NCI-H146 treated with DMSO at 0.1 percent for 48 hours (cell line): Measurements from ENCODE around the gene BRIP1.
"Not testable (repeated sequence)": the region's sequence is repeated elsewhere in the genome, so short reads cannot be mapped to it uniquely, and the experiment has no call there.

Experiments used
- DNase-seq: peaks from one replicate; lab custom pipeline; 2025; ENCODE audit not compliant: unreplicated experiment; lab: John Stamatoyannopoulos, UW

The BRIP1 gene

GRCh38 chr17:61805399-61805798, 57.9 kb downstream of the BRIP1 start:
- DNase-seq = no peak

DNA sequence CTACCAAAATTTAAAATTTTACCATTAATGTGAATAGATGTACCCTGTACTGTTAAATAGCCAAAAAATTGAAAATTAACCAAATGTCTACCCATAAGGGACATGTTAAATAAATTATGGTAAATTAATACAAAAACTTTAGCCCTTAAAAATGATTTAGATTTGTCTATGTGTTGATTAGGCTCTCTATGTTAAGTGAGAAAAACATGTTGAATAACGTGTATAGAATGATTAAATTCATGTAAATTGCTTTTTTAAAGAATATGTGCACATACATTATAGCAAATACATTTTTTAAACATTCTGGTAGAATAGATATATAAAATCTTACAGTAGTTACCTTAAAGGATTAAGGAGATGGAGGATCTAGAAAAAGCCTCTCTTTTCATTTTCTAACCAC, 59.5 kb downstream of the BRIP1 start:
- no peak for DNase-seq

GRCh38 chr17:61803216-61803615, 60.1 kb downstream of the BRIP1 start:
- no peak for DNase-seq

- DNase-seq = no peak
Observed at GRCh38 chr17:61799812-61800484, 63.4 kb downstream of the BRIP1 start.

GRCh38 chr17:61797283-61797682, 66.0 kb downstream of the BRIP1 start:
- no peak for DNase-seq

DNA sequence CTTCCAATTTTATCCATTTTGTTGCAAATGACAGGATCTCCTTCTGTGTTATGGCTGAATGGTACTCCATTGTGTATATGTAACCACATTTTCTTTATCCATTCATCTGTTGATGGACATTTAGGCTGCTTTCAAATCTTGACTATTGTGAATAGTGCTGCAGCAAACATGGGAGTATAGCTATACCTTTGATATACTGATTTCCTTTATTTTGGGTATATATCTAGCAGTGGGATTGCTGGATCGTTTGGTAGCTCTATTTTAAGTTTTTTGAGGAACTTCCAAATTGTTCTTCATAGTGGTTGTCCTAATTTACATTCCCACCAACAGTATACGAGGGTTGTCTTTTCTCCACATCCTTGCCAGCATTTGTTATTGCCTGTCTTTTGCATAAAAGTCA, 67.8 kb downstream of the BRIP1 start:
- no peak for DNase-seq

DNA sequence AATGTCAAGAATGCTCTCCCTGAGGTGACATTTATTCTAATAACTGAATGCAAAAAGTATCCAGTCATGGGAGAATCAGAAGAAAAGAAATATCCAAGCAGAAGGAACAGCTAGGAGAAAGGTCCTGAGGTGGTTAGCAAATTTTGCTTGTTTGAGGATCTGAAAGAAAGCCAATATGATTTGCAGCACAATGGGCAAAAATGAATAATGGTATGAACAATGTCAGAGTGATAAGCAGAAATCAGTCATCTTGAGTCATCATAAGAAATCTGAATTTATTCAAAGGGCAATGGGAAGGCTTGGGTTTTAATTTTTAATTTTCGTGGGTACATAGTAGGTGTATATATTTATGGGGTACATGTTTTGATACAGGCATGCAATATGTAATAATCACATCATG, 68.5 kb downstream of the BRIP1 start:
- DNase-seq = no peak

DNA sequence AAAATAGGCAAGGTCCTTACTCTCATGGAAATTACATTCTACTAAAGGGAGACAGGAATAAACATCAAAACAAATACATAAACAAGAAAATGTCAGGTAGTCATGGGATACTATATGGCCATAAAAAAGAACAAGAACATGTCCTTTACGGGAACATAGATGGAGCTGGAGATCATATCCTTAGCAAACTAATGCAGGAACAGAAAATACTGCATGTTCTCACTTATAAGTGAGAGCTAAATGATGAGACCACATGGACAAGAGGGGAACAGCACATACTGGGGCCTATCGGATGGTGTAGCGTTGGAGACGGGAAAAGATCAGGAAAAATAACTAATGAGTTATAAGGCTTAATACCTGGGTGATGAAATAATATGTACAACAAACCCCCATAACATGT, 69.1 kb downstream of the BRIP1 start:
- DNase-seq = no peak

GRCh38 chr17:61793565-61793964, 69.8 kb downstream of the BRIP1 start:
- no peak for DNase-seq

DNA sequence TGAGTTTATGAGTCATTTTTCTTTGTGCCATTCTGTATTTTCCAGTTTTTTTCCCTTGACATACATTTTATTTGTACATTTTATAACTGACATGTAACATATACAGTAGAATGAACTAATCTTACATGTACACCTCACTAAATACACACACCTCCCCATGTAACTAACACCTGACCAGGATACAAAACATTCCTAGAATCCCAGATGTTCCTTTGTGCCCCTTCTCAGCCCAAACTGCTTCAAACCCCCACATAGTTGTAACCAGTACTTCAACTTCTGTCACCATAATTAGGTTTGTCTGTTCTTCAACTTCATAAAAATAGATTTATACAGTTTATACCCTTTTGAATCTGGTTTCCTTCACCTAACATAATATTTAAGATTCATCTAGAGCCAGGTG, 73.5 kb downstream of the BRIP1 start:
- DNase-seq = no peak

- DNase-seq = no peak
Observed at GRCh38 chr17:61786088-61786487, 77.2 kb downstream of the BRIP1 start.

GRCh38 chr17:61784510-61784909, 78.8 kb downstream of the BRIP1 start:
- no peak for DNase-seq

DNA sequence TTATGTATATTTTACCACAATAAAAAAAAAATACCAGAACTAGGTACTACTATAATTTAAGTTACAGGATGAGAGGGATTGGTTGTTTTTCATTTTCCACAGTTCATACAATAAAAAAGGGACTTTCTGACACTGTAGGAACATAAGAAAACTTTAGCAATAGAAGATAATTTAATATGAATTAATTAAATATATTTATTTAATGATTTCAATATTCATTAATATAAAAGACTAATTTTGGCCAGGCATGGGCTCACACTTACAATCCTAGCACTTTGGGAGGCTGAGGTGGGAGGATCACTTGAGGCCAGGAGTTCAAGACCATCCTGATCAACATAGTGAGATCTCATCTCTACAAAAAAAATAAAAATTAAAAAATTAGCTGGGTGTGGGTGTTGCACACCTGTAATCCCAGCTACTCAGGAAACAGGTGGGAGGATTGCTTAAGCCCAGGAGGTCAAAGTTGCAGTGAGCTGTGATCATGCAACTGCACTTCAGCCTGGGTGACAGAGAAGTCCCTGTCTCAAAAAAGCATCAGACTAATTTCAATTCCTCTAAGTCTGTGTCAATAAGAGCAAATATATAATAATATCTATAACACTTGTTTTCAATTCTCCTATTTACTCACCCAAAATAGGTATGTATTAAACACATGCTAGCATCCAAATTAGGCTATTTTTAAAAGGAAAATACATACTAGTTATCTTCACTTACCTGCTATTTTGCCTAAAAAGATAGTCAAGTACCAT, 79.6 kb downstream of the BRIP1 start:
- DNase-seq = no peak

GRCh38 chr17:61783120-61783519, 80.2 kb downstream of the BRIP1 start:
- no peak for DNase-seq

DNA sequence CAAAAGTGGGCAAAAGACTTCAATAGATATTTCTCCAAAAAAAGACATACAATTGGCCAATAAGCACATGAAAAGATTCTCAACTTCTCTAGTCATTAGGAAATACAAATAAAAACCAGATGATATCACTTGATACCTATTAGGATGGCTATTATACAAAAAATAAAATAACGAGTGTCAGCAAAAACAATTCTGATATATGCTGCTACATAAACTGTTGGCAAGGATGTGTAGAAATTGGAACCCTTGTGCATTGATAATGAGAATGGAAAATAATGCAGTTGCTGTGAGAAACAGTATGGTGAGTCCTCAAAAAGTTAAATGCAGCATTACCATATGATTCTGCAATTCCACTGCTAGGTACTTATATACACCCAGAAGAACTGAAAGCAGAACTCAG, 80.6 kb downstream of the BRIP1 start:
- no peak for DNase-seq

- DNase-seq = no peak
Observed at GRCh38 chr17:61775364-61775763, 88.0 kb downstream of the BRIP1 start.

DNA sequence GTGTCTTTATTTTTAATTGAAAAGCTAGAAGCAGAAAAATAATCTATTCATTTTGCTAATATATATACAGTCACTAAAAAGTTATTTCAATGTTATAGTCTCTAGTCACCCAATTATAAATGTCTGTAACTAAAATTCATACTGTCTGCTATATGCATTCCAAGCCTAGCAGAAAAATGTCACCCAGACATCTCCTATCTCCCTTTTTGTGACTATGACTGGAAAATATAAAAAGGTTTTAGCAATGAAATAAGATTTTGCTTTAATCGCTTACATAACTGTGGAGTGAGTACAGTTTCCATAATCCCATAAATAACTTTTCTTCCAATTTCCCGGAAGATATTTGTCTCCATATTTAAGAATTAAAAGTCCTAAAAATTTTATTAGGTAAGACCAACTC, 88.6 kb downstream of the BRIP1 start:
- DNase-seq = no peak

GRCh38 chr17:61774087-61774486, 89.2 kb downstream of the BRIP1 start:
- DNase-seq = not testable (repeated sequence)

- DNase-seq = no peak
Observed at GRCh38 chr17:61770752-61771533, 92.4 kb downstream of the BRIP1 start.

GRCh38 chr17:61770043-61770442, 93.3 kb downstream of the BRIP1 start:
- DNase-seq = no peak

DNA sequence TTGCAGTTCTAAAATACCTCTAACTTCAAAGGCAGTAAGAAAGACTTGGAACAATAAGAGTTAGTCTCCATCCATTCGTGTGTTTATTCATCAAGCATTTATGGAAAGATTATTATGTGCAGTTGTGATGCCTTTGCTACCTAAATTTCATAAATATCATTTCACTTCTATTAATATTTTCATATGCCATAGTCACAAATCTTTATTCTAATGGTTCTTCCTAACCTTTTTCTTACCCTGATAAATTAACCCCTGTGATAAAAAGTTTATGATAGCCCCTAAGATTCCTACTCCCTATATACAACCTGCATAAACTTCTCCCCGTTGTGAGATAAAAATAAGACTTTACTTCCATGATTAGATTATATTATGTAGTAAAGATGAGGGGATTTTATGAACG, 94.9 kb downstream of the BRIP1 start:
- no peak for DNase-seq

DNA sequence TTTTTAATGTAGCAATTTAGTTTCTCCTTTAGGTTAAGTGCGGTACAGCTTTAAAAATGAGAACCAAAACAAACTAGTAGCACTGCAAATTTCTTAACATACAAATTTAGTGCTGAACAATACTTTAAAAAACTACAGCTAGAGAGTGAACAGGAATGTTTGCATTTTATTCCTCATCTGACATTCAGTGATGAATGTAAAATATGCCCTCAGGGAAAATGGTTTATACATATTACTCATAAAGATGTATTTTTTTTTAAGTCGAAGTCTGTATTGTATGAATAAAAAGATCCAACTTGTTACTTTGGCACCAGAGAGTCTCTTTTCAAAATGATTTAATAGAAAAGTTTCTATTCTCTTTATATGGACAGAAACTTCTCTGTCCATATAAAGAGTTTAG, 96.8 kb downstream of the BRIP1 start:
- DNase-seq = no peak
